Astrocyte of the spinal cord (primary cell): ENCODE measurements around the gene LCN6.

ENCODE experiments used
- DNase-seq: peaks from one replicate; pipeline ENCODE4 v3.0.0; 2011; ENCODE audit warnings: low read depth, low spot score
- H3K4me3 ChIP-seq: 2 replicates; pipeline ENCODE4 v1.5.1; 2011; ENCODE audit warnings: low read depth, mild to moderate bottlenecking, low read length, moderate library complexity
- CTCF ChIP-seq: IDR thresholded peaks from 2 replicates; pipeline ENCODE4 v1.5.1; 2012; ENCODE audit warnings: low read depth, mild to moderate bottlenecking, low read length, inconsistent platforms
- in situ Hi-C: cut with HindIII; loops from 2 replicates; pipeline ENCODE4 v1.10.0; 2017; ENCODE audit warnings: low sequenced_read_pairs

LCN6 gene

GRCh38 chr9:136720251-136720897 is 28.0 kb downstream of the LCN6 start:
- no peak overlapping the region for H3K4me3 ChIP-seq
- in situ Hi-C loops, result no loop called here
- DNase-seq, result peak; percentile 25
- no peak for TF ChIP-seq CTCF

- no peak overlapping the region for H3K4me3 ChIP-seq
- in situ Hi-C loops, result no loop called here
- no peak for TF ChIP-seq CTCF
- DNase-seq, result no peak
These were observed 29.0 kb downstream of the LCN6 start for GRCh38 chr9:136719195-136719880.

GRCh38 chr9:136718345-136719194 is 29.8 kb downstream of the LCN6 start:
- in situ Hi-C loops, result no loop called here
- H3K4me3 ChIP-seq, result no peak overlapping the region
- TF ChIP-seq CTCF, result no peak
- DNase-seq, result no peak

- in situ Hi-C loops, result no loop called here
- no peak overlapping the region for H3K4me3 ChIP-seq
- no peak for TF ChIP-seq CTCF
- no peak for DNase-seq
These were observed 30.9 kb downstream of the LCN6 start for GRCh38 chr9:136717399-136717798.

- in situ Hi-C loops, result no loop called here
- no peak for TF ChIP-seq CTCF
- no peak overlapping the region for H3K4me3 ChIP-seq
These were observed 33.4 kb downstream of the LCN6 start for GRCh38 chr9:136714893-136715274.

GRCh38 chr9:136714096-136714892 is 34.0 kb downstream of the LCN6 start:
- DNase-seq, result no peak
- TF ChIP-seq CTCF, result no peak
- H3K4me3 ChIP-seq, result no peak overlapping the region
- in situ Hi-C loops, result no loop called here

More at GRCh38 chr9:136714893-136715274, 33.4 kb downstream of the LCN6 start:
- DNase-seq, result no peak
